Mesenchymal stem cell (in vitro differentiated cells and primary cell): ENCODE results near the gene MAPKAP1.

Source experiments
- DNase-seq: peaks from one replicate; pipeline ENCODE4 v3.0.0-alpha.2; 2013
- H2AFZ ChIP-seq: one replicate; pipeline ENCODE4 v1.6.1; 2013; ENCODE audit warnings: low read depth, mild to moderate bottlenecking, control low read depth, inconsistent platforms, low read length, moderate library complexity
- H2AK5ac ChIP-seq: 2 replicates; pipeline ENCODE4 v1.6.1; 2013; ENCODE audit warnings: low read length, moderate library complexity, mild to moderate bottlenecking, inconsistent platforms; ENCODE audit not compliant: severe bottlenecking
- H2BK120ac ChIP-seq: one replicate; pipeline ENCODE4 v1.6.1; 2013; ENCODE audit warnings: low read depth, mild to moderate bottlenecking, inconsistent platforms, low read length, moderate library complexity
- H2BK12ac ChIP-seq, 2 experiments: one replicate each; pipeline ENCODE4 v1.6.1; 2013; ENCODE audit warnings: inconsistent platforms in 2 of 2, low read length in 2 of 2, mild to moderate bottlenecking in 2 of 2, moderate library complexity in 2 of 2, control low read depth in 1 of 2
- H2BK15ac ChIP-seq: one replicate; pipeline ENCODE4 v1.6.1; 2013; ENCODE audit warnings: mild to moderate bottlenecking, low read depth, inconsistent platforms; ENCODE audit not compliant: poor library complexity, severe bottlenecking
- H2BK5ac ChIP-seq: 2 replicates; pipeline ENCODE4 v1.6.1; 2013; ENCODE audit warnings: low read depth, mild to moderate bottlenecking, low read length, control low read depth, inconsistent platforms; ENCODE audit not compliant: poor library complexity, severe bottlenecking
- H3K14ac ChIP-seq, 2 experiments: one replicate each; pipeline ENCODE4 v1.6.1; 2013; ENCODE audit warnings: inconsistent platforms in 2 of 2, low read length in 2 of 2, control low read depth in 1 of 2, mild to moderate bottlenecking in 1 of 2, moderate library complexity in 1 of 2
- H3K18ac ChIP-seq, 2 experiments: one replicate each; pipeline ENCODE4 v1.6.1; 2013; ENCODE audit warnings: inconsistent platforms in 2 of 2, low read length in 2 of 2, control low read depth in 1 of 2, low read depth in 1 of 2, mild to moderate bottlenecking in 1 of 2
- H3K23ac ChIP-seq, 2 experiments: one replicate each; pipeline ENCODE4 v1.6.1; 2013; ENCODE audit warnings: inconsistent platforms in 2 of 2, low read length in 2 of 2, mild to moderate bottlenecking in 2 of 2, moderate library complexity in 2 of 2, control low read depth in 1 of 2
- H3K27ac ChIP-seq: 2 replicates; pipeline ENCODE4 v1.5.1; 2013; ENCODE audit warnings: mild to moderate bottlenecking, moderate library complexity, low read length, control low read depth, inconsistent platforms; ENCODE audit not compliant: poor library complexity, severe bottlenecking
- H3K27me3 ChIP-seq, 2 experiments: 2 replicates each; pipeline versions ENCODE4 v1.6.1 to v1.7.0; 2013; ENCODE audit warnings: low read length in 2 of 2, mild to moderate bottlenecking in 2 of 2, moderate library complexity in 2 of 2, control low read depth in 1 of 2, inconsistent platforms in 1 of 2; ENCODE audit not compliant: control insufficient read depth in 1 of 2, insufficient read depth in 1 of 2
- H3K36me3 ChIP-seq, 2 experiments: 2 replicates each; pipeline versions ENCODE4 v1.6.1 to v1.7.0; 2013; ENCODE audit warnings: low read length in 2 of 2, control low read depth in 1 of 2, inconsistent platforms in 1 of 2, low read depth in 1 of 2, mild to moderate bottlenecking in 1 of 2; ENCODE audit not compliant: insufficient read depth in 2 of 2, control insufficient read depth in 1 of 2
- H3K4ac ChIP-seq, 2 experiments: one replicate each; pipeline ENCODE4 v1.6.1; 2013; ENCODE audit warnings: inconsistent platforms in 2 of 2, low read length in 2 of 2, mild to moderate bottlenecking in 2 of 2, moderate library complexity in 2 of 2, control low read depth in 1 of 2, low read depth in 1 of 2
- H3K4me1 ChIP-seq: 2 replicates; pipeline ENCODE4 v1.6.1; 2013; ENCODE audit warnings: low read depth, low read length, control low read depth; ENCODE audit not compliant: control insufficient read depth, insufficient read depth
- H3K4me2 ChIP-seq: 2 replicates; pipeline ENCODE4 v1.6.1; 2013; ENCODE audit warnings: low read length, mild to moderate bottlenecking, inconsistent platforms; ENCODE audit not compliant: poor library complexity, severe bottlenecking
- H3K4me3 ChIP-seq, 2 experiments: 2 replicates each; pipeline versions ENCODE4 v1.5.1 to v1.7.0; 2013; ENCODE audit warnings: low read length in 2 of 2, mild to moderate bottlenecking in 2 of 2, control low read depth in 1 of 2, low read depth in 1 of 2; ENCODE audit not compliant: insufficient read depth in 1 of 2
- H3K79me1 ChIP-seq: replicated peaks from 2 replicates; pipeline ENCODE4 v1.6.1; 2013; ENCODE audit warnings: mild to moderate bottlenecking, control low read depth, low read length, inconsistent platforms; ENCODE audit not compliant: poor library complexity, severe bottlenecking
- H3K9ac ChIP-seq: 2 replicates; pipeline ENCODE4 v1.7.0; 2013; ENCODE audit warnings: mild to moderate bottlenecking, low read length, moderate library complexity
- H3K9me3 ChIP-seq: 2 replicates; pipeline ENCODE4 v1.7.0; 2013; ENCODE audit warnings: mild to moderate bottlenecking, low read length; ENCODE audit not compliant: control insufficient read depth
- H4K8ac ChIP-seq: one replicate; pipeline ENCODE4 v1.6.1; 2013; ENCODE audit warnings: inconsistent platforms, mild to moderate bottlenecking, low read length, moderate library complexity
- H4K91ac ChIP-seq: one replicate; pipeline ENCODE4 v1.6.1; 2013; ENCODE audit warnings: mild to moderate bottlenecking, low read length, inconsistent platforms
- WGBS: methylation state at CpG from one replicate; pipeline ENCODE4 v1.1.7; 2013; ENCODE audit warnings: mixed read lengths; 5-methylcytosine and 5-hydroxymethylcytosine counted together

Gene MAPKAP1

GRCh38 chr9:125513303-125513667, 193.7 kb downstream of the MAPKAP1 start:
- H3K36me3 ChIP-seq: peaks cover 0 to 7% of the 10 kb centered on the region in 2 experiments
- H3K4me2 ChIP-seq: peak overlapping the region; percentile 40
- H3K9ac ChIP-seq: peak overlapping the region; percentile 36
- no peak for DNase-seq
- H3K27ac ChIP-seq: peak overlapping the region; percentile 74
- H2BK5ac ChIP-seq: no peak overlapping the region
- no peak overlapping the region for H2AK5ac ChIP-seq
- H2BK12ac ChIP-seq: no peak overlapping the region
- no peak overlapping the region for H3K14ac ChIP-seq
- no peak overlapping the region for H2BK120ac ChIP-seq
- peaks cover 4% of the 10 kb centered on the region for H3K4me1 ChIP-seq
- H4K91ac ChIP-seq: no peak overlapping the region
- no peak overlapping the region for H4K8ac ChIP-seq
- H2BK15ac ChIP-seq: peak overlapping the region; percentile 62
- no peaks in the 10 kb centered on the region for H3K9me3 ChIP-seq
- no peaks in the 10 kb centered on the region for H3K27me3 ChIP-seq
- 34% methylated on average over 2 of the region's 2 CpGs for WGBS
- no peak overlapping the region for H3K23ac ChIP-seq
- peak overlapping the region; percentile 48 to 55 for H3K18ac ChIP-seq
- peak overlapping the region in 1 of 2 experiments; percentile 30 for H3K4me3 ChIP-seq
- no peak overlapping the region for H3K4ac ChIP-seq
- peaks cover 23% of the 10 kb centered on the region for H3K79me1 ChIP-seq
- H2AFZ ChIP-seq: no peak overlapping the region

GRCh38 chr9:125511789-125512660, 195.0 kb downstream of the MAPKAP1 start:
- no peak overlapping the region for H2BK5ac ChIP-seq
- H3K27me3 ChIP-seq: no peaks in the 10 kb centered on the region
- DNase-seq: no peak
- no peak overlapping the region for H4K91ac ChIP-seq
- no peak overlapping the region for H2BK15ac ChIP-seq
- H3K36me3 ChIP-seq: peaks cover 0 to 1% of the 10 kb centered on the region in 2 experiments
- H2AFZ ChIP-seq: no peak overlapping the region
- H3K9ac ChIP-seq: no peak overlapping the region
- no peaks in the 10 kb centered on the region for H3K9me3 ChIP-seq
- no peak overlapping the region for H3K14ac ChIP-seq
- H3K4me3 ChIP-seq: no peak overlapping the region
- no peak overlapping the region for H2BK12ac ChIP-seq
- H3K4me2 ChIP-seq: no peak overlapping the region
- H3K27ac ChIP-seq: no peak overlapping the region
- H3K18ac ChIP-seq: peak overlapping the region in 1 of 2 experiments; percentile 12
- H3K79me1 ChIP-seq: peaks cover 24% of the 10 kb centered on the region
- no peak overlapping the region for H2BK120ac ChIP-seq
- H4K8ac ChIP-seq: no peak overlapping the region
- WGBS: 82% methylated on average over 14 of the region's 18 CpGs
- no peak overlapping the region for H3K23ac ChIP-seq
- no peak overlapping the region for H2AK5ac ChIP-seq
- peaks cover 6% of the 10 kb centered on the region for H3K4me1 ChIP-seq
- no peak overlapping the region for H3K4ac ChIP-seq

- no peak overlapping the region for H2AK5ac ChIP-seq
- H2BK5ac ChIP-seq: no peak overlapping the region
- H3K4ac ChIP-seq: no peak overlapping the region
- H3K4me3 ChIP-seq: no peak overlapping the region
- H3K18ac ChIP-seq: no peak overlapping the region
- no peak overlapping the region for H4K91ac ChIP-seq
- H3K9me3 ChIP-seq: no peaks in the 10 kb centered on the region
- no peak overlapping the region for H3K27ac ChIP-seq
- H3K23ac ChIP-seq: no peak overlapping the region
- no peak overlapping the region for H3K9ac ChIP-seq
- H2BK120ac ChIP-seq: no peak overlapping the region
- no peak overlapping the region for H2AFZ ChIP-seq
- H3K14ac ChIP-seq: no peak overlapping the region
- no peak overlapping the region for H4K8ac ChIP-seq
- no peak overlapping the region for H2BK12ac ChIP-seq
- H3K36me3 ChIP-seq: no peaks in the 10 kb centered on the region
- no peaks in the 10 kb centered on the region for H3K27me3 ChIP-seq
- no peak overlapping the region for H2BK15ac ChIP-seq
- WGBS: no CpG with 5 or more reads among the region's 1 CpG
- H3K79me1 ChIP-seq: peaks cover 24% of the 10 kb centered on the region
- H3K4me2 ChIP-seq: no peak overlapping the region
- DNase-seq: no peak
- H3K4me1 ChIP-seq: peaks cover 6% of the 10 kb centered on the region
Observed at GRCh38 chr9:125510980-125511379, 196.0 kb downstream of the MAPKAP1 start.

- H3K27ac ChIP-seq: no peak overlapping the region
- peaks cover 3 to 5% of the 10 kb centered on the region in 2 experiments for H3K36me3 ChIP-seq
- peaks cover 6% of the 10 kb centered on the region for H3K4me1 ChIP-seq
- H2AFZ ChIP-seq: no peak overlapping the region
- H3K4ac ChIP-seq: no peak overlapping the region
- H4K8ac ChIP-seq: no peak overlapping the region
- DNase-seq: peak; percentile 73
- H3K23ac ChIP-seq: no peak overlapping the region
- no peak overlapping the region for H2BK120ac ChIP-seq
- no peak overlapping the region for H2BK5ac ChIP-seq
- H2AK5ac ChIP-seq: no peak overlapping the region
- no peaks in the 10 kb centered on the region for H3K9me3 ChIP-seq
- H3K14ac ChIP-seq: no peak overlapping the region
- H3K27me3 ChIP-seq: no peaks in the 10 kb centered on the region
- peak overlapping the region; percentile 39 for H3K9ac ChIP-seq
- peaks cover 19% of the 10 kb centered on the region for H3K79me1 ChIP-seq
- 31% methylated on average over 5 of the region's 5 CpGs for WGBS
- H4K91ac ChIP-seq: no peak overlapping the region
- no peak overlapping the region for H2BK15ac ChIP-seq
- H3K4me2 ChIP-seq: no peak overlapping the region
- no peak overlapping the region for H3K4me3 ChIP-seq
- H2BK12ac ChIP-seq: no peak overlapping the region
- H3K18ac ChIP-seq: no peak overlapping the region
Observed at GRCh38 chr9:125509476-125509875, 197.5 kb downstream of the MAPKAP1 start.
